Measurements from ENCODE around the gene HCLS1. TPM values are rescaled to one million over a fixed set of nuclear protein-coding genes. Genes with fewer than 3 reads are reported as not detected.
"Not testable (repeated sequence)": the region's sequence is repeated elsewhere in the genome, so short reads cannot be mapped to it uniquely, and the experiment has no call there.

Gene HCLS1
- total and polyA plus RNA-seq, 2 experiments from 2014 or later: 0.11 to 0.57 TPM

GRCh38 chr3:121595765-121596406 lies 64.8 kb downstream of the HCLS1 start:
- H3K4me1 ChIP-seq (ENCODE audit: low read depth): peaks cover 47% of the 10 kb centered on the region
- no peaks in the 10 kb centered on the region for H3K9me3 ChIP-seq (ENCODE audit: low read depth)
- no peak for DNase-seq (ENCODE audit: low read depth in 1 of 2, low spot score in 1 of 2)
- TF ChIP-seq, protein P1, sequence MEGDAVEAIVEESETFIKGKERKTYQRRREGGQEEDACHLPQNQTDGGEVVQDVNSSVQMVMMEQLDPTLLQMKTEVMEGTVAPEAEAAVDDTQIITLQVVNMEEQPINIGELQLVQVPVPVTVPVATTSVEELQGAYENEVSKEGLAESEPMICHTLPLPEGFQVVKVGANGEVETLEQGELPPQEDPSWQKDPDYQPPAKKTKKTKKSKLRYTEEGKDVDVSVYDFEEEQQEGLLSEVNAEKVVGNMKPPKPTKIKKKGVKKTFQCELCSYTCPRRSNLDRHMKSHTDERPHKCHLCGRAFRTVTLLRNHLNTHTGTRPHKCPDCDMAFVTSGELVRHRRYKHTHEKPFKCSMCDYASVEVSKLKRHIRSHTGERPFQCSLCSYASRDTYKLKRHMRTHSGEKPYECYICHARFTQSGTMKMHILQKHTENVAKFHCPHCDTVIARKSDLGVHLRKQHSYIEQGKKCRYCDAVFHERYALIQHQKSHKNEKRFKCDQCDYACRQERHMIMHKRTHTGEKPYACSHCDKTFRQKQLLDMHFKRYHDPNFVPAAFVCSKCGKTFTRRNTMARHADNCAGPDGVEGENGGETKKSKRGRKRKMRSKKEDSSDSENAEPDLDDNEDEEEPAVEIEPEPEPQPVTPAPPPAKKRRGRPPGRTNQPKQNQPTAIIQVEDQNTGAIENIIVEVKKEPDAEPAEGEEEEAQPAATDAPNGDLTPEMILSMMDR (IDR thresholded peaks at IDR 0.05; ENCODE audit: low read depth, low read length): no peak
- H3K27ac ChIP-seq: no peak overlapping the region
- no peak overlapping the region for H3K4me3 ChIP-seq
- no peaks in the 10 kb centered on the region for H3K36me3 ChIP-seq
- H3K27me3 ChIP-seq: no peaks in the 10 kb centered on the region

- Histone ChIP-seq H3K27me3 (no peaks in the 10 kb centered on the region), H3K4me1 (ENCODE audit: low read depth) (peaks cover 40% of the 10 kb centered on the region), H3K9me3 (ENCODE audit: low read depth) (no peaks in the 10 kb centered on the region), H3K4me3 (no peak overlapping the region), H3K36me3 (no peaks in the 10 kb centered on the region), H3K27ac (no peak overlapping the region)
- no peak for DNase-seq (ENCODE audit: low read depth in 1 of 2, low spot score in 1 of 2)
- TF ChIP-seq, protein P1 (IDR thresholded peaks at IDR 0.05; ENCODE audit: low read depth, low read length): no peak
These were observed 65.9 kb downstream of the HCLS1 start for GRCh38 chr3:121594850-121595249.

DNA sequence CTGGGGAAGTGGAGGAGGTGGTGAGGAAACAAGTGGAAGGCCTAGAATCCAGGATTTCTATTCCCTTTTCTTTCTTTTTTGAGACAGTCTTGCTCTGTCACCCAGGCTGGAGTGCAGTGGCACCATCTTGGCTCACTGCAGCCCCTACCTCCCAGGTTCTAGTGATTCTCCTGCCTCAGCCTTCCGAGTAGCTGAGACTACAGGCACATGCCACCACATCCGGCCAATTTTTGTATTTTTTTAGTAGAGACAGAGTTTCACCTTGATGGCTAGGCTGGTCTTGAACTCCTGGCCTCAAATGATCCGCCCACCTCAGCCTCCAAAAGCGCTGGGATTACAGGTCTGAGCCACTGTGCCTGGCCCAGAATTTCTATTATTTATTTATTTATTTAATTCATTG lies 66.9 kb downstream of the HCLS1 start:
- Histone ChIP-seq H3K27ac (peak overlapping the region; percentile 85), H3K4me1 (ENCODE audit: low read depth) (peaks cover 40% of the 10 kb centered on the region), H3K4me3 (peak overlapping the region; percentile 13)
- not testable (repeated sequence) for H3K9me3 ChIP-seq (ENCODE audit: low read depth); H3K27me3 ChIP-seq; H3K36me3 ChIP-seq; DNase-seq (ENCODE audit: low read depth in 1 of 2, low spot score in 1 of 2)

DNA sequence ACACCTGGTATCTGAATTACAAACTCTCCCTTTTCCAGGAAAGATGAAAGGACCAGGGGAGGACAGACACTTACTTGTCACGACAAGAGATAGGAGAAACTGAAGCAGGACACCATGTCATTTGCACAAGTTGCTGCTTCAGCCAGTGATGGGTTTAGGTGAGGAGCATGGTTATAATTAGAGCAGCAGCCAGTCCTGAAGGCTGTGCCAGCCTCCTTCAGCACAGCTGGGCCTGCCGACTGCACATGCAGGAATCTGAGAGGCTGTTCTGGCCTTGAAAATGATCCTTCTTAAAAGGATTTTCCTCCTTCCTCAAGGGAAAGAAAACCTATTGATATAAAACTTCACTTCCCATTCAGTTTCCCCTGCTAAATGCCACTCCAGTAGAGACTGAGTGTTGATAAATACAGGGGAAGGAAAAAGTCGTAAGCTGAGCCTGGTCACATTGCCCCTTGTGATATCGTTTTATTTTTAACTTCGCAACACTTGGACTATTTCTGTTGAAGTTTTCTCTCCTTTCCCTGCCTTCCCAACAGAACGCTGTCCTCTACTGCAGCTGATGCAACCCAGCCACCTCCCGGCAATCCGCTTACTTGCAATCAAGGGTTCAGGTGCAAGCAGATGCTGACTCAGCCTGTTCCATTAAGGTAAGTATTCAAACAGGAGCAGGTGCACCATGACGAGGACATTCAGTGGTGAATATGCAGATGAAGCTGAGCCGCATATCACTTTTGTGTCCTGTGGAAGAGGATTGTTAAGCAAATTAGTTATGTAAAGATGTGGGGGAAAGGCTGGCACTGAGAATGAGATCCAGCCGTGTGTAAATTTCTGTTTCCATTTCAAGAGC lies 67.6 kb downstream of the HCLS1 start, which contains the start of gene FBXO40:
Gene FBXO40, plus strand, starts transcription at position 524 of the 847 bp plus-strand sequence. CDS start 27,197 bp downstream, outside the sequence.
- H3K4me3 ChIP-seq: peak within 1 kb of the TSS; percentile 13
- no peaks in the 10 kb centered on the region for H3K36me3 ChIP-seq
- H3K27ac ChIP-seq: peak within 1 kb of the TSS; percentile 85
- no peaks in the 10 kb centered on the region for H3K27me3 ChIP-seq
- DNase-seq (ENCODE audit: low read depth in 1 of 2, low spot score in 1 of 2): peak; percentile 2 to 72
- H3K4me1 ChIP-seq (ENCODE audit: low read depth): peaks cover 40% of the 10 kb centered on the region
- H3K9me3 ChIP-seq (ENCODE audit: low read depth): no peaks in the 10 kb centered on the region
- TF ChIP-seq, protein P1 (IDR thresholded peaks at IDR 0.05; ENCODE audit: low read depth, low read length): no peak

- Histone ChIP-seq H3K4me1 (ENCODE audit: low read depth) (no peaks in the 10 kb centered on the region), H3K27me3 (no peaks in the 10 kb centered on the region), H3K4me3 (no peak overlapping the region), H3K27ac (no peak overlapping the region), H3K36me3 (no peaks in the 10 kb centered on the region), H3K9me3 (ENCODE audit: low read depth) (no peaks in the 10 kb centered on the region)
- DNase-seq (ENCODE audit: low read depth in 1 of 2, low spot score in 1 of 2): no peak
- TF ChIP-seq, protein P1 (IDR thresholded peaks at IDR 0.05; ENCODE audit: low read depth, low read length): no peak
These were observed 76.3 kb downstream of the HCLS1 start for GRCh38 chr3:121584418-121584817.

- TF ChIP-seq, protein P1 (IDR thresholded peaks at IDR 0.05; ENCODE audit: low read depth, low read length): no peak
- H3K27me3 ChIP-seq: no peaks in the 10 kb centered on the region
- H3K9me3 ChIP-seq (ENCODE audit: low read depth): no peaks in the 10 kb centered on the region
- no peak for DNase-seq (ENCODE audit: low read depth in 1 of 2, low spot score in 1 of 2)
- no peaks in the 10 kb centered on the region for H3K36me3 ChIP-seq
- no peak overlapping the region for H3K4me3 ChIP-seq
- no peaks in the 10 kb centered on the region for H3K4me1 ChIP-seq (ENCODE audit: low read depth)
- H3K27ac ChIP-seq: no peak overlapping the region
These were observed 79.0 kb downstream of the HCLS1 start for GRCh38 chr3:121581691-121582090.

All from cardiac muscle cell (in vitro differentiated cells and primary cell).